CD4-positive, alpha-beta T cell (primary cell): ENCODE measurements around the gene TAOK1. TPM values are rescaled to one million over a fixed set of nuclear protein-coding genes. Genes with fewer than 3 reads are reported as not detected.

Experiments used
- ATAC-seq: fragments of 200-7000 bp; cut with Tn5 transposase; one replicate; pipeline ENCODE4 v1.10.0; 2022; ENCODE audit warnings: mild to moderate bottlenecking; ENCODE audit not compliant: poor library complexity
- CTCF ChIA-PET: fragments of 350-600 bp; sonication (Branson Sonifier 250); formaldehyde crosslinking; loops from one replicate; lab custom pipeline; 2021; ENCODE audit warnings: antibody characterized with exemption, inconsistent platforms; lab: Charles Lee
- POLR2A ChIA-PET: fragments of 350-600 bp; sonication (Branson Sonifier 250); formaldehyde crosslinking; loops from one replicate; lab custom pipeline; 2021; ENCODE audit warnings: antibody characterized with exemption, inconsistent platforms; lab: Charles Lee
- DNase-seq, 14 experiments: peaks; one replicate each; pipeline ENCODE4 v3.0.0-alpha.2; 2013 to 2020; ENCODE audit warnings: mixed read lengths in 2 of 14
- H3K27ac ChIP-seq, 2 donors: one replicate each; pipeline versions ENCODE4 v1.5.1 to v1.7.0; 2013; ENCODE audit warnings: low read length in 2 of 2, low read depth in 1 of 2, mild to moderate bottlenecking in 1 of 2
- H3K27me3 ChIP-seq, 2 experiments: 1 replicate in 1 of 2; 2 replicates in 1 of 2; pipeline versions ENCODE4 v1.6.1 to v1.7.0; 2013; ENCODE audit warnings: low read length in 2 of 2, control low read depth in 1 of 2, mild to moderate bottlenecking in 1 of 2, moderate library complexity in 1 of 2; ENCODE audit not compliant: insufficient read depth in 2 of 2, control insufficient read depth in 1 of 2
- H3K36me3 ChIP-seq: one replicate; pipeline ENCODE4 v1.6.1; 2013; ENCODE audit warnings: low read length, control low read depth; ENCODE audit not compliant: insufficient read depth
- H3K4me1 ChIP-seq: one replicate; pipeline ENCODE4 v1.6.1; 2013; ENCODE audit warnings: low read length, control low read depth; ENCODE audit not compliant: insufficient read depth
- H3K4me3 ChIP-seq: one replicate; pipeline ENCODE4 v1.5.1; 2013; ENCODE audit warnings: mild to moderate bottlenecking, low read length, moderate library complexity
- H3K9me3 ChIP-seq, 2 experiments: 1 replicate in 1 of 2; 2 replicates in 1 of 2; pipeline versions ENCODE4 v1.6.1 to v1.7.0; 2013; ENCODE audit warnings: low read length in 2 of 2, mild to moderate bottlenecking in 2 of 2, control low read depth in 1 of 2, moderate library complexity in 1 of 2; ENCODE audit not compliant: control insufficient read depth in 1 of 2, insufficient read depth in 1 of 2
- H3K27ac Mint-ChIP-seq: one replicate; pipeline ENCODE4 v1.8.0; 2020; ENCODE audit warnings: mixed read lengths
- H3K27me3 Mint-ChIP-seq: one replicate; pipeline ENCODE4 v1.8.0; 2021; ENCODE audit warnings: mixed read lengths
- H3K36me3 Mint-ChIP-seq: one replicate; pipeline ENCODE4 v1.8.0; 2021; ENCODE audit warnings: low read depth, mixed read lengths
- H3K4me1 Mint-ChIP-seq: one replicate; pipeline ENCODE4 v1.8.0; 2021; ENCODE audit warnings: low read depth, mixed read lengths
- H3K4me3 Mint-ChIP-seq: one replicate; pipeline ENCODE4 v1.8.0; 2020; ENCODE audit warnings: mild to moderate bottlenecking, mixed read lengths
- H3K9me3 Mint-ChIP-seq: one replicate; pipeline ENCODE4 v1.8.0; 2020; ENCODE audit warnings: mixed read lengths
- CTCF ChIP-seq: fragments of 200-600 bp; IDR thresholded peaks from one replicate; pipeline ENCODE4 v1.8.0; 2022; ENCODE audit warnings: antibody characterized with exemption, mild to moderate bottlenecking
- intact Hi-C, 2 experiments: fragments of 100-400 bp; cut with DNase I in 1 of 2; cut with micrococcal nuclease in 1 of 2; formaldehyde crosslinking; loops; one replicate each; pipeline versions ENCODE4 v1.15.1 to v1.9.0; 2023 to 2025; cut with DNase I, micrococcal nuclease
- polyA plus RNA-seq, 2 donors: library from polyadenylated mRNA; unstranded; fragments of 120-200 nt; gene quantifications; one replicate each; pipeline ENCODE4 v1.2.1, GENCODE V29; 2013
- total RNA-seq, 174 experiments: library from RNA in 2 of 174; stranded (reverse) in 2 of 174; gene quantifications; one replicate each; pipeline ENCODE4 v1.2.3 and lab custom pipeline; 2021 to 2026

TAOK1 gene
- 10 to 100 TPM; 33.1 to 33.8 TPM for total RNA-seq
- polyA plus RNA-seq (2013, experiment 1 of 2), result 30.4 TPM
- 35.1 TPM for polyA plus RNA-seq (2013, experiment 2 of 2)
- 94.0 to 405 (median 181) reads per million in 172 experiments for total RNA-seq (lab: John Stamatoyannopoulos, UW)

GRCh38 chr17:29389982-29390850 is at the start of gene TAOK1:
Gene TAOK1 (plus strand): TSS chr17:29390363. CDS start chr17:29451549, 61,186 bp downstream.
- ChIA-PET CTCF (interaction anchor here (1.0 kb wide), 1 partner anchor 20 kb away, joined by 3 read pairs; no protein-coding TSS in a partner anchor), POLR2A (interaction anchor here (0.6 to 1.4 kb wide), 6 partner anchors 9 to 779 kb away, joined by 3 to 5 read pairs (median 4); partner anchors contain the start of gene NUFIP2)
- DNase-seq (peak; percentile 93 to 99 (median 98)), ATAC-seq (peak; percentile 89)
- H3K4me3 Mint-ChIP-seq, result peak within 1 kb of the TSS; percentile 99
- H3K4me3 ChIP-seq, result peak within 1 kb of the TSS; percentile 88
- no peaks in the 10 kb centered on the region for H3K36me3 ChIP-seq
- H3K27ac Mint-ChIP-seq, result peak within 1 kb of the TSS; percentile 97
- H3K27ac ChIP-seq, result peak within 1 kb of the TSS; percentile 79 to 93
- intact Hi-C loops, result loop anchor here (1.0 to 5.0 kb wide), 6 partner anchors 57 to 542 kb away; partner anchors contain the start of genes NUFIP2 (in 1 of the 2), SSH2 (in 1 of the 2) and TP53I13 (in 1 of the 2)
- H3K9me3 Mint-ChIP-seq, result no peaks in the 10 kb centered on the region
- H3K9me3 ChIP-seq, result no peaks in the 10 kb centered on the region
- peaks cover 47% of the 10 kb centered on the region for H3K4me1 Mint-ChIP-seq
- H3K27me3 Mint-ChIP-seq, result no peaks in the 10 kb centered on the region
- TF ChIP-seq CTCF, result no peak
- peaks cover 20% of the 10 kb centered on the region for H3K4me1 ChIP-seq
- peaks cover 29% of the 10 kb centered on the region for H3K36me3 Mint-ChIP-seq
- no peaks in the 10 kb centered on the region for H3K27me3 ChIP-seq

- Histone ChIP-seq H3K27me3 (no peaks in the 10 kb centered on the region), H3K4me1 (no peaks in the 10 kb centered on the region), H3K4me3 (no peak overlapping the region), H3K27ac (no peak overlapping the region), H3K36me3 (no peaks in the 10 kb centered on the region), H3K9me3 (no peaks in the 10 kb centered on the region)
- DNase-seq (peak in 2 of 14 experiments; percentile 4 to 22), ATAC-seq (no peak)
- Mint-ChIP-seq H3K27me3 (no peaks in the 10 kb centered on the region), H3K4me3 (no peak overlapping the region), H3K9me3 (no peaks in the 10 kb centered on the region), H3K36me3 (no peaks in the 10 kb centered on the region), H3K4me1 (no peaks in the 10 kb centered on the region), H3K27ac (no peak overlapping the region)
- POLR2A ChIA-PET, result no interaction called here
- intact Hi-C loops, result no loop called here
- CTCF ChIA-PET, result no interaction called here
- no peak for TF ChIP-seq CTCF
Observed at GRCh38 chr17:29341726-29342125, 48.4 kb upstream of the TAOK1 start.

- Mint-ChIP-seq H3K4me1 (no peaks in the 10 kb centered on the region), H3K36me3 (no peaks in the 10 kb centered on the region), H3K4me3 (no peak overlapping the region), H3K9me3 (no peaks in the 10 kb centered on the region), H3K27ac (no peak overlapping the region), H3K27me3 (no peaks in the 10 kb centered on the region)
- no peak overlapping the region for H3K27ac ChIP-seq
- H3K9me3 ChIP-seq, result no peaks in the 10 kb centered on the region
- TF ChIP-seq CTCF, result no peak
- H3K4me3 ChIP-seq, result no peak overlapping the region
- ATAC-seq (no peak), DNase-seq (no peak)
- POLR2A ChIA-PET, result no interaction called here
- H3K36me3 ChIP-seq, result no peaks in the 10 kb centered on the region
- H3K27me3 ChIP-seq, result no peaks in the 10 kb centered on the region
- CTCF ChIA-PET, result no interaction called here
- intact Hi-C loops, result no loop called here
- H3K4me1 ChIP-seq, result no peaks in the 10 kb centered on the region
Observed at GRCh38 chr17:29342158-29342765, 47.9 kb upstream of the TAOK1 start.
